Anterior cingulate cortex (tissue), 58 donors: ENCODE measurements around the gene SETSIP.
A peak's percentile ranks its signal among the peaks of the same experiment; 100 is the strongest.
"Not testable (repeated sequence)": the region's sequence is repeated elsewhere in the genome, so short reads cannot be mapped to it uniquely, and the experiment has no call there.

Experiments
- DNase-seq, 58 donors: peaks; one replicate each; lab custom pipeline; 2025; lab: John Stamatoyannopoulos, UW

Gene SETSIP

GRCh38 chr1:92075311-92075710 is at the start of gene SETSIP:
TSS of gene SETSIP (minus strand) at chr1:92075411. CDS start at chr1:92075411, 0 bp downstream.
- no peak for DNase-seq

GRCh38 chr1:92123868-92124267 is 48.7 kb upstream of the SETSIP start:
- no peak for DNase-seq

- DNase-seq = no peak
Measured at GRCh38 chr1:92118826-92119225, 43.6 kb upstream of the SETSIP start.

GRCh38 chr1:92117526-92117925 is 42.3 kb upstream of the SETSIP start:
- no peak for DNase-seq

- no peak for DNase-seq
Measured at GRCh38 chr1:92108631-92109030, 33.4 kb upstream of the SETSIP start.

GRCh38 chr1:92105546-92106081 is 30.4 kb upstream of the SETSIP start:
- no peak for DNase-seq

- DNase-seq = no peak
Measured at GRCh38 chr1:92096317-92096716, 21.1 kb upstream of the SETSIP start.

- DNase-seq = peak in 3 of 58 donors; percentile 0 to 4 (median 1)
Measured at GRCh38 chr1:92095874-92096273, 20.7 kb upstream of the SETSIP start.

- no peak for DNase-seq
Measured at GRCh38 chr1:92094595-92094994, 19.4 kb upstream of the SETSIP start.

- DNase-seq = no peak
Measured at GRCh38 chr1:92094090-92094489, 18.9 kb upstream of the SETSIP start.

- DNase-seq = no peak
Measured at GRCh38 chr1:92091625-92092024, 16.4 kb upstream of the SETSIP start.

- DNase-seq = no peak
Measured at GRCh38 chr1:92087542-92087941, 12.3 kb upstream of the SETSIP start.

GRCh38 chr1:92085727-92086126 is 10.5 kb upstream of the SETSIP start:
- no peak for DNase-seq

- no peak for DNase-seq
Measured at GRCh38 chr1:92084651-92085050, 9.4 kb upstream of the SETSIP start.

- DNase-seq = no peak
Measured at GRCh38 chr1:92081031-92081430, 5.8 kb upstream of the SETSIP start.

- peak in 57 of 58 donors; percentile 20 to 90 (median 74) for DNase-seq
Measured at GRCh38 chr1:92080128-92080985, 5.1 kb upstream of the SETSIP start, which contains the start of gene BTBD8. TSS of gene BTBD8 (plus strand) at chr1:92080345. CDS start at chr1:92080572, 227 bp downstream.

GRCh38 chr1:92079441-92079840 is 4.2 kb upstream of the SETSIP start:
- peak in 1 of 58 donors; percentile 1 for DNase-seq

- not testable (repeated sequence) for DNase-seq
Measured at GRCh38 chr1:92078077-92078476, 2.9 kb upstream of the SETSIP start.

GRCh38 chr1:92076363-92076762 is 1.2 kb upstream of the SETSIP start:
- DNase-seq = no peak

GRCh38 chr1:92074446-92074845 is 765 bp downstream of the SETSIP start:
- DNase-seq = not testable (repeated sequence)

GRCh38 chr1:92070892-92071291 is 4.3 kb downstream of the SETSIP start:
- DNase-seq = no peak

GRCh38 chr1:92066321-92066720 is 8.9 kb downstream of the SETSIP start:
- no peak for DNase-seq
